Kidney epithelial cell (primary cell): ENCODE data around the gene NTN1. TPM values are rescaled to one million over a fixed set of nuclear protein-coding genes. Genes with fewer than 3 reads are reported as not detected.
A peak's percentile ranks its signal among the peaks of the same experiment; 100 is the strongest.

ENCODE experiments used
- DNase-seq: peaks from one replicate; pipeline ENCODE4 v3.0.0-alpha.2; 2010; ENCODE audit warnings: low read depth
- H3K27me3 ChIP-seq: 2 replicates; pipeline ENCODE4 v1.6.0; 2011; ENCODE audit warnings: low read length; ENCODE audit not compliant: control insufficient read depth, insufficient read depth
- H3K36me3 ChIP-seq: 2 replicates; pipeline ENCODE4 v1.5.1; 2011; ENCODE audit warnings: low read length; ENCODE audit not compliant: control insufficient read depth, insufficient read depth
- H3K4me3 ChIP-seq: 2 replicates; pipeline ENCODE4 v1.5.1; 2011; ENCODE audit warnings: low read depth, mild to moderate bottlenecking, control low read depth, low read length
- CTCF ChIP-seq: IDR thresholded peaks from 2 replicates; pipeline ENCODE4 v1.5.1; 2011; ENCODE audit warnings: mild to moderate bottlenecking, moderate library complexity, low read length, control low read depth, inconsistent platforms; ENCODE audit not compliant: insufficient read depth, poor library complexity, severe bottlenecking
- total RNA-seq: library from RNA; depleted of rRNA; stranded (reverse); fragments of >200 nt; gene quantifications from 2 replicates; pipeline ENCODE4 v1.2.3, GENCODE V29; 2015

Gene NTN1
- total RNA-seq, 1 donor from 2014 or later: 15.2 TPM

GRCh38 chr17:9238340-9239245 is 217.3 kb downstream of the NTN1 start:
- DNase-seq: no peak
- no peak overlapping the region for H3K4me3 ChIP-seq
- H3K27me3 ChIP-seq: peaks cover 4% of the 10 kb centered on the region
- no peak for TF ChIP-seq CTCF
- no peaks in the 10 kb centered on the region for H3K36me3 ChIP-seq

GRCh38 chr17:9239246-9239792 is 218.0 kb downstream of the NTN1 start:
- Histone ChIP-seq H3K36me3 (no peaks in the 10 kb centered on the region), H3K27me3 (no peaks in the 10 kb centered on the region), H3K4me3 (peak overlapping the region; percentile 33)
- DNase-seq: no peak
- TF ChIP-seq CTCF: no peak

GRCh38 chr17:9239793-9240658 is 218.7 kb downstream of the NTN1 start:
- Histone ChIP-seq H3K36me3 (no peaks in the 10 kb centered on the region), H3K4me3 (peak overlapping the region; percentile 36), H3K27me3 (no peaks in the 10 kb centered on the region)
- TF ChIP-seq CTCF: no peak
- no peak for DNase-seq

- DNase-seq: no peak
- Histone ChIP-seq H3K27me3 (no peaks in the 10 kb centered on the region), H3K4me3 (no peak overlapping the region), H3K36me3 (no peaks in the 10 kb centered on the region)
- TF ChIP-seq CTCF: no peak
These were observed 219.5 kb downstream of the NTN1 start for GRCh38 chr17:9240659-9241370.

- no peaks in the 10 kb centered on the region for H3K36me3 ChIP-seq
- TF ChIP-seq CTCF: no peak
- no peak overlapping the region for H3K4me3 ChIP-seq
- DNase-seq: no peak
- H3K27me3 ChIP-seq: no peaks in the 10 kb centered on the region
These were observed 220.0 kb downstream of the NTN1 start for GRCh38 chr17:9241371-9241712.
